Mucosa of descending colon (tissue), 3 donors: Measurements from ENCODE around the gene CALCR. TPM values are rescaled to one million over a fixed set of nuclear protein-coding genes. Genes with fewer than 3 reads are reported as not detected.

Experiments
- ATAC-seq: fragments of 200-7000 bp; cut with Tn5 transposase; one replicate; pipeline ENCODE4 v1.9.1; 2020; ENCODE audit warnings: mild to moderate bottlenecking, moderate library complexity
- DNase-seq, 3 donors: peaks; one replicate each; pipeline ENCODE4 v3.0.0-alpha.2; 2020
- H3K36me3 ChIP-seq: fragments of 200-600 bp; one replicate; pipeline ENCODE4 v1.8.0; 2021; ENCODE audit warnings: low read depth, mild to moderate bottlenecking
- H3K4me1 ChIP-seq: fragments of 200-600 bp; one replicate; pipeline ENCODE4 v1.8.0; 2021; ENCODE audit warnings: low read depth, mild to moderate bottlenecking
- H3K4me3 ChIP-seq: fragments of 200-600 bp; one replicate; pipeline ENCODE4 v1.8.0; 2021; ENCODE audit warnings: mild to moderate bottlenecking
- H3K9me3 ChIP-seq: fragments of 200-600 bp; one replicate; pipeline ENCODE4 v1.8.0; 2021; ENCODE audit warnings: mild to moderate bottlenecking
- intact Hi-C, 2 donors: fragments of 100-400 bp; cut with DNase I in 1 of 2; cut with micrococcal nuclease in 1 of 2; formaldehyde crosslinking; loops; one replicate each; pipeline versions ENCODE4 v1.11.0 to v1.11.1; 2022; cut with DNase I, micrococcal nuclease
- total RNA-seq, 3 donors: library from RNA; stranded (reverse); fragmentation: NEBNext Ultra II Directional in 2 of 3; extraction: Animal tissue kit (Norgen Biotek cat#: 25700) in 2 of 3; gene quantifications; one replicate each; pipeline versions ENCODE4 v1.2.1 to v1.2.4, GENCODE V29; 2021 to 2023
- TF ChIP-seq, protein P1 (sequence below): fragments of 200-600 bp; IDR thresholded peaks from one replicate; pipeline ENCODE4 v1.8.0; 2022; ENCODE audit warnings: antibody characterized with exemption, mild to moderate bottlenecking
- donor health status: DM: no; HTN: no; CAD: no; lungs with moderate emphysema.
- donor health status: DM: no; HTN: no; CAD: no.
- donor health status: DM: no; HTN: yes; CAD: no.

CALCR gene
- total RNA-seq, 3 donors from 2014 or later = not detected

DNA sequence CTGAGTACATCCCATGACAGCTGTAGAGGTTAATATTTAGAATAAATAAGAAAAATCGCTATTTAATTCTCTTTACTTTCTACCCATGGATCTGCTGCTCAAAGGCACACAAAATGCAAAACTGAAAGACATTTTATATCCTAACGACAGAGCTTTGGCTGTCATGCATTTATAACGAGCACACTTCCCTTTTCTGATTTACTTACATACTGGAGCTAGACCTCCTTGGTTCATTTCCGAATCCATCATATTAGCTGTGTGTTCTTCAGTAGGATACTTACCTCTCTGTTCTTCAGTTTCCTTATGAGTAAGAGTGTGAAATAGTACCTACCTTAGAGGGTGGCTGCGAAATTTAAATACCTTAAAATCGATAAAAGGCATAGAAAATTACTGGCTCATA is 10.9 kb downstream of the CALCR start:
- Histone ChIP-seq H3K36me3 (no peaks in the 10 kb centered on the region), H3K4me3 (no peak overlapping the region), H3K9me3 (no peaks in the 10 kb centered on the region), H3K4me1 (no peaks in the 10 kb centered on the region)
- intact Hi-C loops = no loop called here
- DNase-seq (no peak), ATAC-seq (no peak)
- TF ChIP-seq, protein P1, sequence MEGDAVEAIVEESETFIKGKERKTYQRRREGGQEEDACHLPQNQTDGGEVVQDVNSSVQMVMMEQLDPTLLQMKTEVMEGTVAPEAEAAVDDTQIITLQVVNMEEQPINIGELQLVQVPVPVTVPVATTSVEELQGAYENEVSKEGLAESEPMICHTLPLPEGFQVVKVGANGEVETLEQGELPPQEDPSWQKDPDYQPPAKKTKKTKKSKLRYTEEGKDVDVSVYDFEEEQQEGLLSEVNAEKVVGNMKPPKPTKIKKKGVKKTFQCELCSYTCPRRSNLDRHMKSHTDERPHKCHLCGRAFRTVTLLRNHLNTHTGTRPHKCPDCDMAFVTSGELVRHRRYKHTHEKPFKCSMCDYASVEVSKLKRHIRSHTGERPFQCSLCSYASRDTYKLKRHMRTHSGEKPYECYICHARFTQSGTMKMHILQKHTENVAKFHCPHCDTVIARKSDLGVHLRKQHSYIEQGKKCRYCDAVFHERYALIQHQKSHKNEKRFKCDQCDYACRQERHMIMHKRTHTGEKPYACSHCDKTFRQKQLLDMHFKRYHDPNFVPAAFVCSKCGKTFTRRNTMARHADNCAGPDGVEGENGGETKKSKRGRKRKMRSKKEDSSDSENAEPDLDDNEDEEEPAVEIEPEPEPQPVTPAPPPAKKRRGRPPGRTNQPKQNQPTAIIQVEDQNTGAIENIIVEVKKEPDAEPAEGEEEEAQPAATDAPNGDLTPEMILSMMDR = no peak

DNA sequence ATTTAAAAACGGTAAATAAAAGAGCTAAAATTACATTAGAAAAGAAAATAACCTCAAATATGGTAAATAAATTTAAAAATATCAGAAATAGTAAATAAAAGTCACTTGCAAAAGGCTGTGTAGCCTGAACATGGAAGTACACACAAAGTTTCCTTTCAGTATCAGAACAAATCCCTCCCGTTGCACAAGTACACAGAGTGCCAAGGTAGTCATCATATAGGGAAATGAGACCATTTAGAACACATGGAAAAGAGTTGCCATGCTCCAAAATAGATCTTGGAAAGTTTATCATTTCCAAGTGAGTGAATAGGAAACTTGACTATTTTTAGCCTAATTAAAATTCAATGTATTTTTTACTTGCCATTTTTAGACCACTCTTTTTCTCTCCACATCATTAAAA is 11.6 kb downstream of the CALCR start:
- H3K4me3 ChIP-seq = no peak overlapping the region
- DNase-seq (no peak), ATAC-seq (no peak)
- TF ChIP-seq, protein P1 = no peak
- no peaks in the 10 kb centered on the region for H3K36me3 ChIP-seq
- no peaks in the 10 kb centered on the region for H3K9me3 ChIP-seq
- no peaks in the 10 kb centered on the region for H3K4me1 ChIP-seq
- intact Hi-C loops = no loop called here

DNA sequence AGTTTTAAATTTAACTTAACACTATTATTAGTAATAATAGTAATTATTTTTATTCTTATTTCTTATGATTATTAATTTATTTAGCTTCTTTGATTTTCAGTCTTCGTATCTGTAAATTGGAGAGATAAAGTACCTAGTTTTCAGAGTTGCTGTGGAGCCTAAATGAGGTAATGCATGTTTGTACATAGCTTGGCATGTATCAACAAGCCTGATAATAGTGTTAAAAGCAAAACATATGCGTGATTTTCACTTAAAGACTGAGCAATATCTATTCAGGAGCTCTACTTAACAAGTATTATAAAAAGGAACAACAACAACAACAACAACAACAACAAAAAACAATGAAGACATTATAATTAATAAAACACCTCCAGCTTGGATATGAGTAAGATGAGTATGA is 12.4 kb downstream of the CALCR start:
- H3K4me3 ChIP-seq = no peak overlapping the region
- ATAC-seq (no peak), DNase-seq (no peak)
- no peaks in the 10 kb centered on the region for H3K36me3 ChIP-seq
- no peaks in the 10 kb centered on the region for H3K4me1 ChIP-seq
- H3K9me3 ChIP-seq = no peaks in the 10 kb centered on the region
- TF ChIP-seq, protein P1 = no peak
- intact Hi-C loops = no loop called here

DNA sequence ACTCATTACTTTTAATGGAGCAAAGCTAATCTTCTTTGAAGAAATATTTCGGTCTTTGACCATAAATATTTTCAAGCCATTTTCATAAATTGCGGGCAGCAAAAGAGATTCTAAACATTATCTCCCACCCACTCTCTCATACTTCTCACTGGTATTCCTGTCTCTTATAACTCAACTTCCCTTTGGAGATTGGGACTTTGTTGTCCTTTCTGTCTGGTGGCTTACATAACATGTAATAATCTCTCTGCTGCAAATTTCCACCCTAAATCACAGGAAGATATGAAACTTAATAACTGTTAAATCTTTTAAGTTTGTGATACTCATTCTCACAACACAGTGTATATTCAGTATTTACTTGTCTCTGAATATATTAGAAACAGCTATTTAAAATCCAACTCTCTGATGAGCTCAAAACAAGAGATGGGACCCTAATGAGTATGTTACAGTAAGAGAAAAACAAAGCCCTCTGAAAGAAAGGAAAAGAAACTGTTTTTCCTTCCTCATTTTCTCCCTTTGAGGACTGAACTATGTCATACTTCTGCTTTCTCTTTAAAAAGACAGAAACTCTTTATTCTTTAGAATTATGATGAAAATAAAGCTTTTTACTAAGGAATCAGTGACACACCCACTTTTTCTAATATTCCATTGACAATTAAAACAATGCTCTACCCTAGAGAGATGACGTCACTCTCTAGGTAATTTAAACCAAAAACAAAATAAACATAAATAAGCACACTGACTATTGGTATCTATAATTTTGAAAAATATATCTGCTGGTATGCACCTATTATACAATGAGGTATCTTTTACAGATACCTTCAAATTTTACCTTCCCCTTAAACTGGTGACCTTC is 14.7 kb downstream of the CALCR start:
- ATAC-seq = no peak
- Histone ChIP-seq H3K36me3 (no peaks in the 10 kb centered on the region), H3K4me3 (no peak overlapping the region), H3K4me1 (no peaks in the 10 kb centered on the region), H3K9me3 (no peaks in the 10 kb centered on the region)
- TF ChIP-seq, protein P1 = no peak
- no peak for DNase-seq
- intact Hi-C loops = no loop called here

DNA sequence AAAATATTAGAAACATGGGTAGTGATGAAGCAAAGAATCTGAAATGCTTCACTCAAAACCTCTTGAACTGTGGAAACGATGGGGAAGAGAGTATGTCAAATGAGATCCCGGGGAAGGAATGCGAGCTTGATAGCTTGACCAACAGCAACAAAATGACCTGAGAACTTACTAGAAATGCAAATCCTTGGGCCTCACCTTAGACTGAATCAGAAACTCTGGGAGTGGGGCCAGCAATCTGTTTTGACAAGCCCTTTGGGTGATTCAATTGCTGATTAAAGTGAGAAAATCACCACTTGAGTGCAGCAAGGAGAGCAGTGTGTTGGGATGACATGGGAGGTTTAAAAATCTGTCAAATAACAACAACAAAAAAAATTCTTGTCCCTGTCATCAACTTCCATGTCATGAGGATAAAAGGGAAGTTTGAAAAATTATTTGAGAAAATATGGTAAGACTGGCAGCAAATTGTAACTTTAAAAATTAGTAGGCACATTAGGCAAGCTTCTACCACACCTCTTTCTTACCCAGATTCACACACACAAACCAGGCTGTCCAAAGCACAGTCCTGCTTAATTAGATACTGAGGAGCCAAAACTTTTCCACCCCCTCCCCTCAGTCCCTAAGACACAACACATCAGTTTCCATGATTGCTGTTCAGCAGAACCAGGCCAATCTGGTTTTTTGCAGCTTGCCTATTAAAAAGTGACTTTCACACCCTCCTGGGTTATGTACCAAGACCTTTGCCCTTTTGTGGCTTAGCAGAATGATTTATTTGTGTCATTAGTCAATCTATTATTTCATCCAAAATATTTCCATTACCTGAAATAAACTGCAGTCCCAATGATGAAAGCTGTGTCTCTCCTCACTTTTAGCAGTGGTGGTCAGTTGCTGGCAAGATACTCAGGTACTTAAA is 15.6 kb downstream of the CALCR start:
- DNase-seq (no peak), ATAC-seq (no peak)
- Histone ChIP-seq H3K36me3 (no peaks in the 10 kb centered on the region), H3K4me3 (no peak overlapping the region), H3K4me1 (no peaks in the 10 kb centered on the region), H3K9me3 (no peaks in the 10 kb centered on the region)
- TF ChIP-seq, protein P1 = no peak
- intact Hi-C loops = no loop called here
